Neutrophil (primary cell): ENCODE measurements around the gene NUDT17.
A peak's percentile ranks its signal among the peaks of the same experiment; 100 is the strongest.

Experiments used
- H3K27ac ChIP-seq: fragments of 200-600 bp; sonication (generic); 2 replicates; pipeline ENCODE4 v1.5.1; 2016; ENCODE audit warnings: mild to moderate bottlenecking, moderate library complexity
- H3K27me3 ChIP-seq: fragments of 200-600 bp; sonication (generic); 2 replicates; pipeline ENCODE4 v1.6.0; 2016; ENCODE audit warnings: mild to moderate bottlenecking
- H3K36me3 ChIP-seq: fragments of 200-600 bp; sonication (generic); 2 replicates; pipeline ENCODE4 v1.5.1; 2017
- H3K4me1 ChIP-seq, 2 experiments: fragments of 200-600 bp in 1 of 2; sonication (generic) in 1 of 2; 1 replicate in 1 of 2; 2 replicates in 1 of 2; pipeline versions ENCODE4 v1.5.1 to v1.6.1; 2013 to 2016; ENCODE audit warnings: low read depth in 1 of 2, low read length in 1 of 2, mild to moderate bottlenecking in 1 of 2, moderate library complexity in 1 of 2; ENCODE audit not compliant: control insufficient read depth in 1 of 2, insufficient read depth in 1 of 2
- H3K4me3 ChIP-seq, 2 experiments: fragments of 200-600 bp in 1 of 2; sonication (generic) in 1 of 2; 1 replicate in 1 of 2; 2 replicates in 1 of 2; pipeline ENCODE4 v1.5.1; 2013 to 2016; ENCODE audit warnings: low read depth in 1 of 2, low read length in 1 of 2, mild to moderate bottlenecking in 1 of 2, moderate library complexity in 1 of 2
- H3K9me3 ChIP-seq: fragments of 200-600 bp; sonication (generic); 2 replicates; pipeline ENCODE4 v1.5.1; 2016
- TF ChIP-seq, protein P1 (sequence below): fragments of 200-600 bp; sonication (generic); IDR thresholded peaks from 2 replicates; pipeline ENCODE4 v1.5.1; 2016; ENCODE audit warnings: antibody characterized with exemption

NUDT17 gene

DNA sequence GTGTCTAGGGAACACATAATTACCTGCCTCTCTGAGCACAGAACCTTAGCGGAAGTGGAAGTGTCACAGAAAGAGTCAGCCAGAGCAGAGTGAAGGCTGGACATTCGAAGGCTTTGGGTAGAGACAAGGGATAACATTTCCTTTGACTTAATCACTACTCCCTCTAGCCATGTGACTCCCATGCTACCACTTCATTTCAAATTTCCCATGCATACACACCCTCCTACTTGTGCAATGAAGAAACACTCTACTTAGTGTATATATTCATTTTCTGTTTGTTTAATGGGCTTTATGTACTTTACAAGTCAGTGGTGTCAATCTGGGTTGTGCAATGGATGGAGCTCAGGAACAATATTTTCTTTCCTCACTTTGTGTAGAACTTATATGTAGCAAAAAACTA lies 33.3 kb downstream of the NUDT17 start:
- Histone ChIP-seq H3K27me3 (peaks cover 23% of the 10 kb centered on the region), H3K9me3 (no peaks in the 10 kb centered on the region), H3K4me1 (no peaks in the 10 kb centered on the region), H3K4me3 (no peak overlapping the region), H3K27ac (no peak overlapping the region), H3K36me3 (no peaks in the 10 kb centered on the region)
- TF ChIP-seq, protein P1, sequence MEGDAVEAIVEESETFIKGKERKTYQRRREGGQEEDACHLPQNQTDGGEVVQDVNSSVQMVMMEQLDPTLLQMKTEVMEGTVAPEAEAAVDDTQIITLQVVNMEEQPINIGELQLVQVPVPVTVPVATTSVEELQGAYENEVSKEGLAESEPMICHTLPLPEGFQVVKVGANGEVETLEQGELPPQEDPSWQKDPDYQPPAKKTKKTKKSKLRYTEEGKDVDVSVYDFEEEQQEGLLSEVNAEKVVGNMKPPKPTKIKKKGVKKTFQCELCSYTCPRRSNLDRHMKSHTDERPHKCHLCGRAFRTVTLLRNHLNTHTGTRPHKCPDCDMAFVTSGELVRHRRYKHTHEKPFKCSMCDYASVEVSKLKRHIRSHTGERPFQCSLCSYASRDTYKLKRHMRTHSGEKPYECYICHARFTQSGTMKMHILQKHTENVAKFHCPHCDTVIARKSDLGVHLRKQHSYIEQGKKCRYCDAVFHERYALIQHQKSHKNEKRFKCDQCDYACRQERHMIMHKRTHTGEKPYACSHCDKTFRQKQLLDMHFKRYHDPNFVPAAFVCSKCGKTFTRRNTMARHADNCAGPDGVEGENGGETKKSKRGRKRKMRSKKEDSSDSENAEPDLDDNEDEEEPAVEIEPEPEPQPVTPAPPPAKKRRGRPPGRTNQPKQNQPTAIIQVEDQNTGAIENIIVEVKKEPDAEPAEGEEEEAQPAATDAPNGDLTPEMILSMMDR: no peak

DNA sequence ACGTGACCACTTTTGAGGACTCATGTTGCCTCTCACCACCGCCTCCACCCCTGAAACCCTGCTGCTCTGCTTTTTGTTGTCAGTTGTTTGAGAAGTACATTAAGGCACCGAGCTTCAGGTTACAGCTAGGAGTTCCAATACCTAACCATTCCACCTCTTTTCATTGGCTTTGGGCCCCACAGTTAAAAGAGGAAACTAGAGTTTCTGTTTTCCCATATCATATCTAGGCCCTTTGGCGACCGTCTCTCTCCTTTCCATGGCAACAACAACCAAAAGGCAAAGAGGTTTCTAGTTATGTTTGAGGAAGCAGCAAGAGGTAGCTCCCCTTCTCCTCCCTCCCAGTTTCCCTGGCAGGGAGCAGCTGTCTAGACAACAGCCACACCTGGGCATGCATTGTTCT lies 34.3 kb downstream of the NUDT17 start:
- Histone ChIP-seq H3K27ac (no peak overlapping the region), H3K4me1 (peaks cover 0 to under 1% of the 10 kb centered on the region in 2 experiments), H3K9me3 (no peaks in the 10 kb centered on the region), H3K4me3 (no peak overlapping the region), H3K27me3 (peaks cover 23% of the 10 kb centered on the region), H3K36me3 (no peaks in the 10 kb centered on the region)
- TF ChIP-seq, protein P1: no peak

DNA sequence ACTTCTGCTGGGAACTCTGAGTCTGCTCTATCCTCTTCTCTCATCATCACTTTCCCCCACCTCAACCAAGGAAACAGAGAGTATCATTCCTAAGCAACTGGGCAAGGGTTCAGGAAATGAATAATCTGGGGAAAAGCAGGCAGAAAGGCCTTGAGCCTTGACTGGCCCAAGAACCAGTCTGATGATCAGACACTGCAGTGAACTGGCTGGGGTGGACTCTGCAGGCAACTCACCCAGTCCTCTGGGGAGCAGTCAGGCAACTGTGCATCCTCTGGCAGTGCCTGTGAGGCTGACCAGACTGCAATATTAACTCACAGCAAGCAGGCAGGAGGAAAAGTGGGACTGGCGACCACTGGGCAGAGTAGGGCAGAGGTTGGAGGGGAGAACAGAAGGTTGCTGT lies 39.2 kb downstream of the NUDT17 start:
- Histone ChIP-seq H3K27ac (no peak overlapping the region), H3K4me3 (no peak overlapping the region)

DNA sequence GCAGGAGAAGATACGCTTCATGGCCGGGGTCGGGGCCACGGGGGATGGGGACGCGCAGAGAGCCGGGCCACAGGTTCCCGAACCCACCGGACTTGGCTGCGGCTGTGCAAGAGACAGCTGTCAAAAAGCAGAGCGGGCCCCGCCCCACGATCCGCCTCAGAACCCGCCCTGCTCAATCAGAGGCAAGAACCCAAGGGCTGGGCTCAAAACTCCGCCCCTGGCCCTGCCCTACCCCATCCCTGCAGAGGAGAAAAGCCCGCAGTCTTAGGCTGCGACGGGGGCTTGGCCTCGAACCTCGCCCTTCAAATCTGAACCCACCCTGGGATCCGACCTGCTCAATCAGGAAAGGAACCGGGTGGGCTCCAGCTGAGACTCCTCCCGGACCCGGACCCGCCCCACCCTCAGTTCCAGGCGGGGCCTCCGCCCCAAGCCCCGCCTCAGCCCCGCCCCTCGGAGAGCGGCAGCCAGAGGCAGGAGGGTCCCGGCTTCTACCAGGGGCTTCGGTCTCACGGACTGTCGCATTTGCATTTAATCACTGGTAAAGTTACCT lies 40.4 kb downstream of the NUDT17 start, which contains the start of gene ANKRD35:
Gene ANKRD35 (minus strand): TSS at position 129 of the 550 bp plus-strand sequence. CDS start 108 bp downstream, at position 21.
- TF ChIP-seq, protein P1: no peak
- Histone ChIP-seq H3K4me3 (peak within 1 kb of the TSS; percentile 80 to 88), H3K9me3 (no peaks in the 10 kb centered on the region), H3K27me3 (peaks cover 26% of the 10 kb centered on the region), H3K27ac (no peak within 1 kb of the TSS), H3K36me3 (no peaks in the 10 kb centered on the region), H3K4me1 (peaks cover 10 to 16% of the 10 kb centered on the region in 2 experiments)

More for the DNA sequence above, 39.2 kb downstream of the NUDT17 start:
- Histone ChIP-seq H3K4me1 (peaks cover 10 to 16% of the 10 kb centered on the region in 2 experiments), H3K27me3 (peaks cover 26% of the 10 kb centered on the region), H3K9me3 (no peaks in the 10 kb centered on the region), H3K36me3 (no peaks in the 10 kb centered on the region)
- TF ChIP-seq, protein P1: no peak

DNA sequence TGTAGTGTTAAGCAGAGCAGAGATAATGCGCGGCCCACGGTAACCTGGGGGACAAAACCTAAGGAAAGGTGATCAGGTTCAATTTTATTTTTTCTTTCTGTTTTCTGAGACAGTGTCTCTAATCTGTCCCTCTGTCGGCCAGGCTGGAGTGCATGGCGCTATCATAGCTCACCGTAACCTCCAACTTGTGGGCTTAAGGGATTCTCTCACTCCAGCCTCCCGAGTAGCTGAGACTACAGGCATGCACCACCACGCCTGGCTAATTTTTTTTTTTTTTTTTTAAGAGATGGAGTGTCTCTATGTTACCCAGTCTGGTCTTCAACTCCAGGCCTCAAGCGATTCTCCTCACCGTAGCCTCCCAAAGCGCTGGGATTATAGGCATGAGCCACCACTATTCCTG lies 41.0 kb downstream of the NUDT17 start:
- TF ChIP-seq, protein P1: no peak
- H3K9me3 ChIP-seq: no peaks in the 10 kb centered on the region
- peak overlapping the region; percentile 80 to 88 for H3K4me3 ChIP-seq
- H3K27me3 ChIP-seq: peaks cover 26% of the 10 kb centered on the region
- peaks cover 10 to 16% of the 10 kb centered on the region in 2 experiments for H3K4me1 ChIP-seq
- no peak overlapping the region for H3K27ac ChIP-seq
- H3K36me3 ChIP-seq: no peaks in the 10 kb centered on the region
